CD1c-positive myeloid dendritic cell (primary cell): Measurements from ENCODE around the gene GPR42.

Experiments
- DNase-seq: peaks from one replicate; pipeline ENCODE4 v3.0.0-alpha.2; 2016; ENCODE audit errors: extremely low spot score

The GPR42 gene, protein sequence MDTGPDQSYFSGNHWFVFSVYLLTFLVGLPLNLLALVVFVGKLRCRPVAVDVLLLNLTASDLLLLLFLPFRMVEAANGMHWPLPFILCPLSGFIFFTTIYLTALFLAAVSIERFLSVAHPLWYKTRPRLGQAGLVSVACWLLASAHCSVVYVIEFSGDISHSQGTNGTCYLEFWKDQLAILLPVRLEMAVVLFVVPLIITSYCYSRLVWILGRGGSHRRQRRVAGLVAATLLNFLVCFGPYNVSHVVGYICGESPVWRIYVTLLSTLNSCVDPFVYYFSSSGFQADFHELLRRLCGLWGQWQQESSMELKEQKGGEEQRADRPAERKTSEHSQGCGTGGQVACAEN

DNA sequence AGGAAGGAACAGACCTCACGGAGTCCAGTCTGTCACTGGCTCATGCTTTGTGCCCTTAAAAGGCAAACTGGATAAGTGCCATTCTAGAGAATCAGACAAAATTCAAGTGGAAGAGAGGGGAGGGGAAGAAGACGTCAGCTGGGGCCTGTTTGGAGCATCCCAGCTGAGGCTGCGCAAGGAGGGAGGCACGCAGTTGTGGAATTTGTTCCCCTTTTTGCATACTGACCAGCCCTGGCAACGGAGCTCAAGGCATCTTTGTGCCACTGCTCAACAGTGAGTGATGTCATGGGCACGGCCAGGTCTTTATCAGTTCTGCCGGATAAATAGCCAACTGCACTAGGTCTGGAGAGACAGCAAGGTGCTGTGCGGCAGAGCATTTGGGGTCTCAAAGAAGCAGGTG lies at the start of gene GPR42:
Gene GPR42, plus strand, starts transcription at position 347 of the 400 bp plus-strand sequence. CDS start 292 bp downstream, outside the sequence.
- no peak for DNase-seq

GRCh38 chr19:35321291-35321690 lies 49.6 kb upstream of the GPR42 start:
- no peak for DNase-seq

GRCh38 chr19:35322014-35322413 lies 48.9 kb upstream of the GPR42 start:
- DNase-seq: no peak

- DNase-seq: no peak
These were observed 43.2 kb upstream of the GPR42 start for GRCh38 chr19:35327642-35328041.

GRCh38 chr19:35328851-35329285 lies 42.0 kb upstream of the GPR42 start, which contains the start of gene CD22:
TSS of gene CD22 (plus strand) at chr19:35329187. CDS start at chr19:35332041, 2,854 bp downstream.
- DNase-seq: peak; percentile 48

GRCh38 chr19:35329323-35329722 lies 41.5 kb upstream of the GPR42 start:
- no peak for DNase-seq

- no peak for DNase-seq
These were observed 40.4 kb upstream of the GPR42 start for GRCh38 chr19:35330475-35330874.

GRCh38 chr19:35331551-35332214 lies 39.2 kb upstream of the GPR42 start:
- DNase-seq: no peak

DNA sequence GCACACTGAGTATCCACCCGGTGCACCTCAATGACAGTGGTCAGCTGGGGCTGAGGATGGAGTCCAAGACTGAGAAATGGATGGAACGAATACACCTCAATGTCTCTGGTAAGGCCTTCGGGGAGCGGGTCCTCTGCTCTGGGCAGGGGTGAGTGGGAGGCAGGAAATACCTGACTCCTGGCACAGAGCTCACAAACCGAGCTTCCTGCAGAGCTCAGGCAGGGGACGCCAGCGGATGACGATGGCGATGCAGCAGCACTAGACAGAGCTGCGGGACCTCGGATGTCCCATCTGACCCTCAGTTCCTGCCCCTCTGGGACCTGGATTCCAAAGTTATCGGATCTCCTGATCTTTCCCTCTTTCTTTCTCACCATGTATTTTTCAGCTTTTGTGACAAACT lies 38.1 kb upstream of the GPR42 start:
- DNase-seq: no peak

DNA sequence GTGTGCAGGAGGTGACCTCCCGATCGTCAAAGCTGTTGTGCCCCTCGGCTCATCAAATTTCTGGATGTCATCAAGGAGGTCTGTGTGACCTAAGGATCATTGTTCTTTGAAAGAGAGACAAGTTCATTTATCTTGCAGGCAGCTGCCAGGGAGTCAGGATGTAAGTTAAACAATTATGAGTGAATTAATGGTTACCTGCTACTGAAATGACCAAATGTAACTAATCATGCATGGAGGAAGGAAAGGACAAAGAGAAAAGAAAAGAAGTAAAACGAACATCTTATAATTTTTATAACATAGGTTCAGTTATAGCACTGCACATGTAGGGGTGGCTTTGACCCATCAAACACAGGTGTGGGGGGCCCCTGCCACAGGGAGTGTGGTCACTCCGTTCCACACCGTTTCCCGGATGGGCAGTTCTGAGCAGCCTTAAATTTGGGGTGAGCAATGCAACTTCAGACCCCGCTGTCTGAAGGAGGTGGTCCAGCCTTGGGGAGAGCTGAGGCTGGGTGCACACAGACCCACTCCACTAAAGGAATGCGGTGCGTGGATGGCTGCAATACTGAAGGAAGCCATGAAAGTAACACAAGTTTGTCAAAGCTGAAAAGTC lies 36.6 kb upstream of the GPR42 start:
- no peak for DNase-seq

DNA sequence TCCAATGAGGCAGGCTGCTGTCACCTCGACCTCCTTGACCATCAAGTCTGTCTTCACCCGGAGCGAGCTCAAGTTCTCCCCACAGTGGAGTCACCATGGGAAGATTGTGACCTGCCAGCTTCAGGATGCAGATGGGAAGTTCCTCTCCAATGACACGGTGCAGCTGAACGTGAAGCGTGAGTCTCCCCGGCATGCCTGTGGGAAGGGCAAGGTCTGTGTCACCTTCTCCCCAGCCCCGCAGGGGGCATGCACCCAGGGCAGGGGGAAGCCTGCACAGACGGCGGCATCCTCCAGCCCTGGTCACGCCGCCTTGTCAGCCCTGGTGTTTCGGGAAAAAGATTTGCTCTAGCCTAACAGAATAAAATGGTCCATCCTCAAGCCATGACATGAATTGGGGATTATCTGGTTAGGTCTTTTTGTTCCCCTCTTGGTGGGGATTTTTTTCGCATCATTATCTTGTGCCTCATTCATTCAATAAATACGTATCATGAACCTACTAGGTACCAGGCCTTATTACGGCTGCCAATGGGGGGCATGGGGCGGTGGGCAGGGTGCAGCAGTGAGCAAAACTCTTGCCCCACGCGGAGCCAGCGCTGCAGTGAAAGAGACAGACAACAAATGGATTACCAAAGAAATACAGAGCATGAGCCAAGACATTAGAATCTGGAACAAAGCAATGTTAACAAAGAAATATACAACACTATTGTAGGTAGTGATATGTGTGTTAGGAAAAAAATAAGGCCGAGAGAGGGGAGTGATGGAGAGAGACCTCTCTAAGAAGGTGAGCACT lies 34.5 kb upstream of the GPR42 start:
- no peak for DNase-seq

- no peak for DNase-seq
These were observed 33.5 kb upstream of the GPR42 start for GRCh38 chr19:35337097-35337983.

DNA sequence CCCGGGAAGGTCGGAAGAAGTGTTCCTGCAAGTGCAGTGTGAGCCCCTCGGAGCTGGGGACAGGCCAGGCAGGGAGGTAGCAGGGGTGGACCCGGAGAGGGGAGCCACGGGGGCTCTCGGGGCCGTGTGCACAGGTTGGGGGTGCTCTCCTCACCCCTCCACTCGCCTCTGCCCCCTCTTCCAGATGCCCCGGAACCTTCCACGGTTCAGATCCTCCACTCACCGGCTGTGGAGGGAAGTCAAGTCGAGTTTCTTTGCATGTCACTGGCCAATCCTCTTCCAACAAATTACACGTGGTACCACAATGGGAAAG lies 32.9 kb upstream of the GPR42 start:
- DNase-seq: no peak

DNA sequence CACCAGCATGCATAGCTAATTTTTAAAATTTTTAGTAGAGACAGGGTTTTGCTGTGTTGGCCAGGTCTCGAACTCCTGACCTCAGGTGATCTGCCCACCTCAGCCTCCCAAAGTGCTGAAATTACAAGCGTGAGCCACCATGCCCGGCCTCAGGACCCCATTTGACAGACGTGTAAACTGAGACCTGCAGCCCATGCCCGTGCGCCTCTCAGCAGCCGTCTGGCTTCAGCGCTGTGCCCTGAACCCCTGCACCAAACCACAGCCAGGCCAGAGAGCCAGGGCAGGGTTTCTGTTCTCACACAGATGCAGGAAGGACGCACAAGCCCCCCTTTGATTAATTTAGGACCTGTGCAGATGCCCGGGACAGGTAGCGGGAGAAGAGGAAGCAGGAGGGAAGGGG lies 30.4 kb upstream of the GPR42 start:
- no peak for DNase-seq

DNA sequence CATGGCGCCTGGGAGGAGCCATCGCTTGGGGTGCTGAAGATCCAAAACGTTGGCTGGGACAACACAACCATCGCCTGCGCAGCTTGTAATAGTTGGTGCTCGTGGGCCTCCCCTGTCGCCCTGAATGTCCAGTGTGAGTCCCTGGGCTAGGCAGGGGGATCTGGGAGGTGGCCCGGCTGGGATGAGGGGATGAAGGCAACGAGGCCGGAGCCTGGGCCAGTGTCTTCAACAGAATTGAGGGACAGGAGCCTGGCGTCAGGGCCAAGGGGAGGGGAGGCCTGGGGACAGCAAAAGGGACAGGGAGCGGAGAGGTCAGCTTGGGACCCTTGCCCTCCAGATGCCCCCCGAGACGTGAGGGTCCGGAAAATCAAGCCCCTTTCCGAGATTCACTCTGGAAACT lies 29.9 kb upstream of the GPR42 start:
- DNase-seq: no peak

- no peak for DNase-seq
These were observed 29.2 kb upstream of the GPR42 start for GRCh38 chr19:35341565-35342225.

DNA sequence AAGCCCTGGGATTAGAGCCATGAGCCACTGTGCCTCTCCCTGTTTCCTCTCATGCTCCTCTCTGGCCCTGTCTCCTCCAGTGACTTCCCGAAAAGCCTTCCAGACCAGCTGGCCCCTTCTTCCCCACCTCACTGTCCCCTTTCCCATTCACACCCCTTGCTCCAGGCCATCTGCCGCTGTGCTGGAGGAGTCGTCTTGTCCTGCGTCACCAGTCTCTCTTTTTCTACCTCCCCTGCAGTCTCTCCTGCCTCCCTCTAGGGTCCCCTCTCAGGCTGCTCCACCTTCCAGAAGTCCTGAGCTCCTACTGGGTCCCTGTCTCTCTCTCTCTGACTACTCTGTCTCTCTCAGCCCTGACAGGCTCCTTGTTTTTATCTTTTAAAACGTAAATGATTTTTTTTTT lies 28.4 kb upstream of the GPR42 start:
- no peak for DNase-seq

DNA sequence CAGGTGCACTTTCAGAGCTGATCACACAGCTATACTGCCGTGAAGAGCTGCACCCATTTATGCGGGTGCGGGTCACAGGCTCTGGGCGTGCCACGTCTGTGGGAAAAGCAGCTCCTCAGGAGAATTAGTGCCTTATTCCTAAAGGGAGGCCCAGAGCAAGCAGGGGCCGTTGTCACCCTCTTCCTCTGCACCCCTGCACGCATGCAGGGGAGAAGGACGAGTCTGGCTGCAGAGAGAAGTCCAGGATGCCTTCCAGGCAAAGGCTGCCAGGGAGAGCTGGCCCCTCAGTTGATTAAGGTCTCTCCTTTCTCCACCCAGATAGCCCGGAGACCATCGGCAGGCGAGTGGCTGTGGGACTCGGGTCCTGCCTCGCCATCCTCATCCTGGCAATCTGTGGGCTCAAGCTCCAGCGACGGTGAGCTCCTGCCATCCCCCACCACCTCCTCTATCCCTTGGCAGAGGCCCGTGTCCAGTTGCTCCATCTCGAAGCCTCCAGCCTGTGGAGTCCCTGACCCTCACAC lies 26.3 kb upstream of the GPR42 start:
- no peak for DNase-seq

DNA sequence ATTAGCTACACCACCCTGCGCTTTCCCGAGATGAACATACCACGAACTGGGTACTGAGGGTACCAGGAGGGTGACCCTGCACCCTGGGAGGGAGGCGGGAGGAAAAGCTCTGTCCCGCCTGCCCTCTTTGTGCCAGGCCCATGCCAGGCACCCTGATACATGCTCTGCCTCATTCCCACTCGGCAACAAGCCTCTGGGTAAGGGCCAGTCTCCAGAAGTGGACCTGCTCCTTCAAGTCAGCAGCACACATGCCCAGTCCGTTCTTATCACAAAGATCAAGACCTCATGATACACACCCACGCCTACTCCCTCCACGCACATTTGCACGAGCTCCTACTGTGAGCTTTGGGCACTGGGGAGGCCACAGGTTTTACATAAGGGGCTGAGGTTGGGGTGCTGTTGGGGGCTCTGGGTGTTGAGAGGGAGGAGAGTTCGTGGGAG lies 25.2 kb upstream of the GPR42 start:
- no peak for DNase-seq
